Neural progenitor cell (in vitro differentiated cells): Measurements from ENCODE around the gene SH3GL2.

Experiments
- CTCF ChIP-seq: fragments of 200-600 bp; sonication (generic); IDR thresholded peaks from 2 replicates; pipeline ENCODE4 v1.5.1; 2017; ENCODE audit warnings: antibody characterized with exemption, mild to moderate bottlenecking
- EZH2 ChIP-seq: fragments of 200-600 bp; sonication (generic); IDR thresholded peaks from 2 replicates; pipeline ENCODE4 v1.6.1; 2017; ENCODE audit warnings: antibody characterized with exemption, mild to moderate bottlenecking, moderate library complexity
- EZH2phosphoT487 ChIP-seq: fragments of 200-600 bp; sonication (generic); IDR thresholded peaks from 2 replicates; pipeline ENCODE4 v1.6.1; 2017; ENCODE audit warnings: antibody characterized with exemption

- no peak for TF ChIP-seq CTCF
- no peak for TF ChIP-seq EZH2
- TF ChIP-seq EZH2phosphoT487 = no peak
Measured at GRCh38 chr9:17555362-17556054, 23.4 kb upstream of the SH3GL2 start.
